ENCODE measurements around the gene SMYD3. TPM values are rescaled to one million over a fixed set of nuclear protein-coding genes. Genes with fewer than 3 reads are reported as not detected.

The SMYD3 gene
- total RNA-seq, 1 experiment from 2014 or later: 35.1 TPM

DNA sequence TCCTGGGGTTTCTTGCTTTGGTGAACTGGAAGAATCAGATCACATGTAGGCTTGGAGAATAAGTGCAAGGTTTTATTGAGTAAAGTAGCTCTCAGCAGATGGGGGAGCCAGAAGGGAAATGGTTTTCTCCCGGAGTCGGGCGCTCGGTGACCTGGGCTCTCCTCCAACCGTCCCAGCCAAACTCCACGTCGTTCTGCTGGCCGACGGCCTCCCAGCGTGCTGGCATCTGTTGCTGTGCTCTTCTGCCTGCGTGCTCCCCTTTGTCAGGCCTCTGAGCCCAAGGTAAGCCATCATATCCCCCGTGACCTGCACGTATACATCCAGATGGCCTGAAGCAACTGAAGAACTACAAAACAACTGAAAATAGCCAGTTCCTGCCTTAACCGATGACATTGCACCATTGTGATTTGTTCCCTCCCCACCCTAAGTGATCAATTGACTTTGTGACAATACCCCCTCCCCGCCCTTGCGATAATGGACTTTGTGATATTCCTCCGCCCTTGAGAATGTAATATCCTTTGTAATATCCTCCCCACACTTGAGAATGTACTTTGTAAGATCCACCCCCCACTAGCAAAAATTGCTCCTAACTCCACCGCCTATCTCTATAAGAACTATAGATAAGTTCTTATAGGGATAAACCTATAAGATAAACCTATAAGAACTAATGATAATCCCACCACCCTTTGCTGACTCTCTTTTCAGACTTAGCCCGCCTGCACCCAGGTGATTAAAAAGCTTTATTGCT, 88.3 kb downstream of the SMYD3 start:
- CTCF ChIA-PET: no interaction called here
- H3K36me3 Mint-ChIP-seq (ENCODE audit: insufficient read depth, unreplicated experiment): no peaks in the 10 kb centered on the region
- no peaks in the 10 kb centered on the region for H3K4me1 Mint-ChIP-seq (ENCODE audit: low read depth, unreplicated experiment)
- peaks cover 9% of the 10 kb centered on the region for H3K9me3 Mint-ChIP-seq (ENCODE audit: low read depth, unreplicated experiment)
- no peaks in the 10 kb centered on the region for H3K27me3 Mint-ChIP-seq (ENCODE audit: unreplicated experiment)
- DNase-seq: no peak
- no peak overlapping the region for H3K4me3 Mint-ChIP-seq (ENCODE audit: low read depth, unreplicated experiment)
- no peak overlapping the region for H3K27ac Mint-ChIP-seq (ENCODE audit: unreplicated experiment)
- intact Hi-C loops (cut with micrococcal nuclease; ENCODE audit: unreplicated experiment): no loop called here
- BruUV-seq (replicated peaks): no TSS peak
- TF ChIP-seq, protein P1, sequence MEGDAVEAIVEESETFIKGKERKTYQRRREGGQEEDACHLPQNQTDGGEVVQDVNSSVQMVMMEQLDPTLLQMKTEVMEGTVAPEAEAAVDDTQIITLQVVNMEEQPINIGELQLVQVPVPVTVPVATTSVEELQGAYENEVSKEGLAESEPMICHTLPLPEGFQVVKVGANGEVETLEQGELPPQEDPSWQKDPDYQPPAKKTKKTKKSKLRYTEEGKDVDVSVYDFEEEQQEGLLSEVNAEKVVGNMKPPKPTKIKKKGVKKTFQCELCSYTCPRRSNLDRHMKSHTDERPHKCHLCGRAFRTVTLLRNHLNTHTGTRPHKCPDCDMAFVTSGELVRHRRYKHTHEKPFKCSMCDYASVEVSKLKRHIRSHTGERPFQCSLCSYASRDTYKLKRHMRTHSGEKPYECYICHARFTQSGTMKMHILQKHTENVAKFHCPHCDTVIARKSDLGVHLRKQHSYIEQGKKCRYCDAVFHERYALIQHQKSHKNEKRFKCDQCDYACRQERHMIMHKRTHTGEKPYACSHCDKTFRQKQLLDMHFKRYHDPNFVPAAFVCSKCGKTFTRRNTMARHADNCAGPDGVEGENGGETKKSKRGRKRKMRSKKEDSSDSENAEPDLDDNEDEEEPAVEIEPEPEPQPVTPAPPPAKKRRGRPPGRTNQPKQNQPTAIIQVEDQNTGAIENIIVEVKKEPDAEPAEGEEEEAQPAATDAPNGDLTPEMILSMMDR (IDR thresholded peaks at IDR 0.05; ENCODE audit: unreplicated experiment): no peak

DNA sequence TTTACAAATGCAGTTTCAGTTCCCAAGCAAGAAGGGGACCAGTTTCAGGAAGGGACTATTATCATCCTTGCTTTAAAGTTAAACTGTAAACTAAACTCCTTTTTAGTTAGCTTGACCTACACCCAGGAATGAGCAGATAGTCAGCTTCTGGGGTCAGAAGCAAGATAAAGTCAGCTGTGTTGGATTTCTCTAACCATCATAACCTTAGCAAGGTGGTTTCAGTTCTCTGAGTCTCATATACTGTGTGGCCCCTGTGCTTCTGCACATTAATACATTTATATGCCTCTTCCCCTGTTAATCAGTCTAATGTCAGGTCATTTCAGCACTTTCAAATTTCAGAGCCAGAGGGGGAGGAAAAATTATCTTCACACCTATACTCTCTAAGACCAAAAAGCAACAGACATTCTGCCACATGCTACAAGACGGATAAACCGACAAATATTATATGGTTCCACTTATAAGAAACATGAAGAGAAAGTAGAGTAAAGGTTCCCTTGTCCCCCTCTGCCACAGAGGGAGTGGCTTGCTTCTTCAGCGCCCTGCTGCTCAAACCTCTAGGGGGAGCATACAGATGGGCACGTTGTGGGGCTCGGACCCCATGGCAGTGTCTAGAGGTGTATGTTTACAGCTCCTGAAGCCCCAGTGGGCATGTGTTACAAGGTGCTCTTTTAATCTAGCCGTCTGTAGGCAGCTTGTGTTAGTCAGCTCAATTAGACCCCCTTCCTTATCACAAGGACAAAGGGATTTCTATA, 89.1 kb downstream of the SMYD3 start:
- no peak overlapping the region for H3K4me3 Mint-ChIP-seq (ENCODE audit: low read depth, unreplicated experiment)
- peaks cover 9% of the 10 kb centered on the region for H3K9me3 Mint-ChIP-seq (ENCODE audit: low read depth, unreplicated experiment)
- intact Hi-C loops (cut with micrococcal nuclease; ENCODE audit: unreplicated experiment): no loop called here
- no peaks in the 10 kb centered on the region for H3K27me3 Mint-ChIP-seq (ENCODE audit: unreplicated experiment)
- CTCF ChIA-PET: no interaction called here
- BruUV-seq (replicated peaks): no TSS peak
- no peaks in the 10 kb centered on the region for H3K36me3 Mint-ChIP-seq (ENCODE audit: insufficient read depth, unreplicated experiment)
- no peak for DNase-seq
- no peak overlapping the region for H3K27ac Mint-ChIP-seq (ENCODE audit: unreplicated experiment)
- no peaks in the 10 kb centered on the region for H3K4me1 Mint-ChIP-seq (ENCODE audit: low read depth, unreplicated experiment)
- TF ChIP-seq, protein P1 (IDR thresholded peaks at IDR 0.05; ENCODE audit: unreplicated experiment): no peak

DNA sequence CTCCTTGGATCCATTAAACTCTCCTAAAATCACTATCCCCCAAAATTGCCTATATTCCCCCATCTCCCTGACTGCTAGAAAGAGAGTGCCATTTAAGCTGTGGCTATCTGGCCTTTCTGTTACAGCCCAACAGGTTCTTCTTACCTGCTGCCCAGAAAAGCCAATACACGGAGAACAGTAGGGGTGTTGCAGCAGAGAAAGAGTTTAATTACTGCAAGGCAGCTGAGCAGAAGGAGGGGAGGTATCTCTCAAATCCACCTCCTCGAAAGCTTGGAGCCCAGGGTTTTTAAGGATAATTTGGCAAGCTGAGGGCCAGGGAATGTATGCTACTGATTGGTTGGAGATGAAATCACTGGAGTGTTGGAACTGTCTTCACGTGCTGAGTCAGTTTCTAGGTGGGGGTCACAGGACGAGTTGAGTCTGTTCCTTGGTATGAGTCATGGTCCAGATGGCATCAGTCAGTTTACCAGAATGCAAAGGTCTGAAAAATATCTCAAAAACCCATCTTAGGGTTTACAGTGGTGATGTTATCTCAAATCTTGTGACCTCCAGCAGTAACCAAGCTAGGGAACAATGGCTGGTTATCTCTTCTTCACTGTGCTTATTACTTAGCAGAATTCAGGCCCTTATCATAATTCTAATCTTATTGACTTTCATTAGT, 89.8 kb downstream of the SMYD3 start:
- CTCF ChIA-PET: interaction anchor here (0.7 kb wide), 1 partner anchor 528 kb away, joined by 3 read pairs; no protein-coding TSS in a partner anchor
- Mint-ChIP-seq H3K27me3 (ENCODE audit: unreplicated experiment) (no peaks in the 10 kb centered on the region), H3K27ac (ENCODE audit: unreplicated experiment) (no peak overlapping the region), H3K4me3 (ENCODE audit: low read depth, unreplicated experiment) (no peak overlapping the region), H3K4me1 (ENCODE audit: low read depth, unreplicated experiment) (no peaks in the 10 kb centered on the region), H3K36me3 (ENCODE audit: insufficient read depth, unreplicated experiment) (no peaks in the 10 kb centered on the region), H3K9me3 (ENCODE audit: low read depth, unreplicated experiment) (peaks cover 9% of the 10 kb centered on the region)
- no peak for DNase-seq
- TF ChIP-seq, protein P1 (IDR thresholded peaks at IDR 0.05; ENCODE audit: unreplicated experiment): no peak
- intact Hi-C loops (cut with micrococcal nuclease; ENCODE audit: unreplicated experiment): no loop called here
- BruUV-seq (replicated peaks): no TSS peak

DNA sequence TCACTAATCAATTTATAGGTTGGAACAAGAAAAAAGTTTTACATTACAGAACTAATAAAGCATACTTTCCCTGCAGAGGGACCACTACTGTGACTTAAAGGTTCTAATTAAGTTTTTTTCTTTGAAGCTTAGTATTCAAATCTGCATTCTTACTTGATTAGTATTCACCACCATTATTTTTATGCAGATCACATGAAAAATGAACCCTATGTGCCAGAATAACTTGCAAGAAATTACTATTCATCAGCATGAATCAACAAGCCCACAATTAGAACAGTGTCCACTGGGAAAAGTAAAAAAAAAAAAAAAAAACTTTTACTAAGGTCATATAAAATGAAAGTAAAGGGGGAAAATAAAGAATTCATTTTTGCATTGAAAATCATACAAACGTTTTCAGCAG, 90.8 kb downstream of the SMYD3 start:
- intact Hi-C loops (cut with micrococcal nuclease; ENCODE audit: unreplicated experiment): no loop called here
- no peak overlapping the region for H3K27ac Mint-ChIP-seq (ENCODE audit: unreplicated experiment)
- no peak for DNase-seq
- CTCF ChIA-PET: interaction anchor here (0.7 kb wide), 1 partner anchor 527 kb away, joined by 3 read pairs; no protein-coding TSS in a partner anchor
- no TSS peak for BruUV-seq (replicated peaks)
- no peaks in the 10 kb centered on the region for H3K4me1 Mint-ChIP-seq (ENCODE audit: low read depth, unreplicated experiment)
- no peak overlapping the region for H3K4me3 Mint-ChIP-seq (ENCODE audit: low read depth, unreplicated experiment)
- no peaks in the 10 kb centered on the region for H3K36me3 Mint-ChIP-seq (ENCODE audit: insufficient read depth, unreplicated experiment)
- TF ChIP-seq, protein P1 (IDR thresholded peaks at IDR 0.05; ENCODE audit: unreplicated experiment): no peak
- peaks cover 14% of the 10 kb centered on the region for H3K9me3 Mint-ChIP-seq (ENCODE audit: low read depth, unreplicated experiment)
- H3K27me3 Mint-ChIP-seq (ENCODE audit: unreplicated experiment): no peaks in the 10 kb centered on the region
